A673 (cell line): Measurements from ENCODE around the gene RPE65. TPM values are rescaled to one million over a fixed set of nuclear protein-coding genes. Genes with fewer than 3 reads are reported as not detected.
A peak's percentile ranks its signal among the peaks of the same experiment; 100 is the strongest.

Experiments used
- Bru-seq: library from RNA; stranded (reverse); fragments of 400-500 nt; gene quantifications from one replicate; lab custom pipeline; 2021; lab: Mats Ljungman, UMichigan
- BruChase-seq, 2 experiments: library from RNA; stranded (reverse); fragments of 400-500 nt; gene quantifications; one replicate each; lab custom pipeline; 2021; lab: Mats Ljungman, UMichigan
- BruUV-seq: library from RNA; stranded (reverse); fragments of 400-500 nt; replicated peaks from 2 replicates; lab custom pipeline; 2021; lab: Mats Ljungman, UMichigan
- CTCF ChIA-PET: fragments of 300-600 bp; sonication (Branson Sonifier 250); formaldehyde crosslinking; loops from one replicate; lab custom pipeline; 2022; ENCODE audit warnings: antibody characterized with exemption; lab: Charles Lee
- POLR2A ChIA-PET: fragments of 300-600 bp; sonication (Branson Sonifier 250); formaldehyde crosslinking; loops from one replicate; lab custom pipeline; 2022; ENCODE audit warnings: antibody characterized with exemption; ENCODE audit not compliant: low non-redundant PET; lab: Charles Lee
- DNase-seq: peaks from one replicate; pipeline ENCODE4 v3.0.0-alpha.2; 2015; ENCODE audit warnings: low spot score
- H3K27ac ChIP-seq: fragments of 200-600 bp; sonication (generic); 2 replicates; pipeline ENCODE4 v1.5.1; 2016; ENCODE audit warnings: mixed run types, low read depth, mild to moderate bottlenecking, mixed read lengths, antibody characterized with exemption, low read length; ENCODE audit not compliant: poor library complexity, severe bottlenecking
- H3K27me3 ChIP-seq: fragments of 200-600 bp; sonication (generic); replicated peaks from 2 replicates; pipeline ENCODE4 v1.6.1; 2017; ENCODE audit warnings: mixed run types, low read depth, mild to moderate bottlenecking, mixed read lengths, antibody characterized with exemption, low read length; ENCODE audit not compliant: insufficient read depth, poor library complexity
- H3K36me3 ChIP-seq: fragments of 200-600 bp; sonication (generic); 2 replicates; pipeline ENCODE4 v1.6.1; 2016; ENCODE audit warnings: mixed run types, mild to moderate bottlenecking, mixed read lengths, antibody characterized with exemption, low read length; ENCODE audit not compliant: insufficient read depth, poor library complexity, severe bottlenecking
- H3K4me1 ChIP-seq: fragments of 200-600 bp; sonication (generic); 2 replicates; pipeline ENCODE4 v1.6.1; 2017; ENCODE audit warnings: mixed run types, mild to moderate bottlenecking, mixed read lengths, antibody characterized with exemption, low read length; ENCODE audit not compliant: insufficient read depth, poor library complexity, severe bottlenecking
- H3K4me3 ChIP-seq: fragments of 200-600 bp; sonication (generic); 2 replicates; pipeline ENCODE4 v1.5.1; 2016; ENCODE audit warnings: low read depth, mixed run types, mild to moderate bottlenecking, mixed read lengths, low read length; ENCODE audit not compliant: poor library complexity, severe bottlenecking
- H3K9me3 ChIP-seq: fragments of 200-600 bp; sonication (generic); 2 replicates; pipeline ENCODE4 v1.6.1; 2016; ENCODE audit warnings: mixed run types, low read depth, mild to moderate bottlenecking, mixed read lengths, antibody characterized with exemption, low read length; ENCODE audit not compliant: poor library complexity, severe bottlenecking
- EZH2 ChIP-seq: fragments of 200-600 bp; sonication (generic); IDR thresholded peaks from 2 replicates; pipeline ENCODE4 v1.6.1; 2017; ENCODE audit warnings: borderline replicate concordance, low read depth, mild to moderate bottlenecking, mixed read lengths, antibody characterized with exemption, low read length; ENCODE audit not compliant: poor library complexity, severe bottlenecking
- intact Hi-C: fragments of 100-400 bp; cut with micrococcal nuclease; formaldehyde crosslinking; loops from one replicate; pipeline ENCODE4 v1.10.0; 2022; ENCODE audit not compliant: unreplicated experiment
- long read RNA-seq: library from polyadenylated mRNA; stranded (forward); transcript quantifications from one replicate; pipeline ENCODE4 v2.0.0, GENCODE V29; 2022
- total RNA-seq: library from RNA; stranded (reverse); gene quantifications from 2 replicates; pipeline ENCODE4 v1.2.3, GENCODE V29; 2021
- TF ChIP-seq, protein P1 (sequence below): fragments of 300-800, 200-600 bp; sonication (generic); conservative IDR thresholded peaks from 2 replicates; pipeline ENCODE4 v1.5.1; 2017; ENCODE audit warnings: low read depth, mild to moderate bottlenecking, antibody characterized with exemption, low read length, moderate library complexity, mixed read lengths

The RPE65 gene
- not detected in 2 replicates for total RNA-seq
- Bru-seq, nascent RNA, result percentile 15 among the genes with signal in this experiment
- BruChase-seq, experiment 1, labeled RNA remaining after a 2-hour chase, result percentile 4 among the genes with signal in this experiment
- BruChase-seq, experiment 2, labeled RNA remaining after a 6-hour chase, result percentile 12 among the genes with signal in this experiment
- long read RNA-seq, result 0 reads

DNA sequence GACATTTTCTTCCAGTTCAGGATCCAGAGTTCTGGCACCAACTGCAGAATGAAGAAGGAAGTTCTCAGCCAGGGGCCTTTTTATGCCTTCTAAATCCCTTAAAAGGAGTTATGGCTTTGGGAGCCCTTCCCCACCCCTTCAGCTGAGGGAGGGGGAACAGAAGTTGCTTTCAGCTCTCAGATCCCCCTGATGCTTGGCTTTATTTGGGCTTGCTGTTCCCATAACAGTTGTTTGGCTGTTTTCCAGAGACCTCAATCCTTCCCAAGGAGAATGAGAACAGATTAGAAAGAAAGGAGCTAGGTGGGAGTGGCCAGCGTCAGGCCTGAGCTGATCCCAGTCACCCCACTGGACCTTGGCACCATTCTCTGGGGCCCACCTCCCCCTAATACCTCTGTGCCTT, at the start of gene RPE65:
Gene RPE65, minus strand, starts transcription at position 54 of the 400 bp plus-strand sequence. Its CDS starts 49 bp downstream, at position 5.
- Histone ChIP-seq H3K27ac (no peak within 1 kb of the TSS), H3K36me3 (no peaks in the 10 kb centered on the region), H3K4me1 (peaks cover 8% of the 10 kb centered on the region), H3K27me3 (no peaks in the 10 kb centered on the region), H3K4me3 (no peak within 1 kb of the TSS), H3K9me3 (no peaks in the 10 kb centered on the region)
- TF ChIP-seq, protein P1, sequence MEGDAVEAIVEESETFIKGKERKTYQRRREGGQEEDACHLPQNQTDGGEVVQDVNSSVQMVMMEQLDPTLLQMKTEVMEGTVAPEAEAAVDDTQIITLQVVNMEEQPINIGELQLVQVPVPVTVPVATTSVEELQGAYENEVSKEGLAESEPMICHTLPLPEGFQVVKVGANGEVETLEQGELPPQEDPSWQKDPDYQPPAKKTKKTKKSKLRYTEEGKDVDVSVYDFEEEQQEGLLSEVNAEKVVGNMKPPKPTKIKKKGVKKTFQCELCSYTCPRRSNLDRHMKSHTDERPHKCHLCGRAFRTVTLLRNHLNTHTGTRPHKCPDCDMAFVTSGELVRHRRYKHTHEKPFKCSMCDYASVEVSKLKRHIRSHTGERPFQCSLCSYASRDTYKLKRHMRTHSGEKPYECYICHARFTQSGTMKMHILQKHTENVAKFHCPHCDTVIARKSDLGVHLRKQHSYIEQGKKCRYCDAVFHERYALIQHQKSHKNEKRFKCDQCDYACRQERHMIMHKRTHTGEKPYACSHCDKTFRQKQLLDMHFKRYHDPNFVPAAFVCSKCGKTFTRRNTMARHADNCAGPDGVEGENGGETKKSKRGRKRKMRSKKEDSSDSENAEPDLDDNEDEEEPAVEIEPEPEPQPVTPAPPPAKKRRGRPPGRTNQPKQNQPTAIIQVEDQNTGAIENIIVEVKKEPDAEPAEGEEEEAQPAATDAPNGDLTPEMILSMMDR, result no peak
- no peak for TF ChIP-seq EZH2
- DNase-seq, result peak; percentile 50
- BruUV-seq, result no TSS peak
- ChIA-PET CTCF (no interaction called here), POLR2A (no interaction called here)
- intact Hi-C loops, result loop anchor here (10.0 kb wide), 1 partner anchor 595 kb away; no protein-coding TSS in a partner anchor

GRCh38 chr1:68497358-68497698, 47.6 kb upstream of the RPE65 start:
- CTCF ChIA-PET, result no interaction called here
- intact Hi-C loops, result no loop called here

GRCh38 chr1:68496680-68497357, 47.1 kb upstream of the RPE65 start, which contains the start of gene DEPDC1:
Gene DEPDC1, minus strand, starts transcription at chr1:68497082. Its CDS starts 83 bp downstream, at chr1:68496999.
- ChIA-PET CTCF (no interaction called here), POLR2A (interaction anchor here (0.7 kb wide), 1 partner anchor 20 kb away, joined by 6 read pairs; no protein-coding TSS in a partner anchor)
- DNase-seq, result peak; percentile 98
- H3K27ac ChIP-seq, result peak within 1 kb of the TSS; percentile 91
- peaks cover 26% of the 10 kb centered on the region for H3K36me3 ChIP-seq
- intact Hi-C loops, result no loop called here
- peak within 1 kb of the TSS; percentile 67 for H3K4me3 ChIP-seq
- peaks cover 16% of the 10 kb centered on the region for H3K4me1 ChIP-seq
- H3K9me3 ChIP-seq, result no peaks in the 10 kb centered on the region
- H3K27me3 ChIP-seq, result no peaks in the 10 kb centered on the region
- TSS peak; percentile 48 for BruUV-seq
- TF ChIP-seq, protein P1, result peak; percentile 8; the same call in 1 of the 2 replicates
- TF ChIP-seq EZH2, result no peak

More at GRCh38 chr1:68497358-68497698, 47.6 kb upstream of the RPE65 start:
- no TSS peak for BruUV-seq
- POLR2A ChIA-PET, result interaction anchor here (0.7 kb wide), 1 partner anchor 20 kb away, joined by 6 read pairs; no protein-coding TSS in a partner anchor
- Histone ChIP-seq H3K4me1 (peaks cover 16% of the 10 kb centered on the region), H3K4me3 (peak overlapping the region; percentile 67), H3K27ac (peak overlapping the region; percentile 91), H3K36me3 (peaks cover 21% of the 10 kb centered on the region), H3K9me3 (no peaks in the 10 kb centered on the region), H3K27me3 (no peaks in the 10 kb centered on the region)
- no peak for DNase-seq
- TF ChIP-seq EZH2, result no peak
- TF ChIP-seq, protein P1, result no peak
